D721Med (cell line): ENCODE measurements around the gene LYZL4.

ENCODE experiments used
- DNase-seq: peaks from one replicate; pipeline ENCODE4 v3.0.0; 2011; ENCODE audit warnings: low spot score; ENCODE audit not compliant: insufficient read length
- FAIRE-seq: peaks from 2 replicates; lab custom pipeline; 2011; peaks lifted over from hg19 to GRCh38; lab: Jason Lieb, UNC
- TF ChIP-seq, protein P1 (sequence below): IDR thresholded peaks from 2 replicates; pipeline ENCODE4 v1.5.1; 2012; ENCODE audit warnings: mild to moderate bottlenecking, control low read depth; ENCODE audit not compliant: insufficient read depth; ENCODE audit errors: missing control alignments

LYZL4 gene

DNA sequence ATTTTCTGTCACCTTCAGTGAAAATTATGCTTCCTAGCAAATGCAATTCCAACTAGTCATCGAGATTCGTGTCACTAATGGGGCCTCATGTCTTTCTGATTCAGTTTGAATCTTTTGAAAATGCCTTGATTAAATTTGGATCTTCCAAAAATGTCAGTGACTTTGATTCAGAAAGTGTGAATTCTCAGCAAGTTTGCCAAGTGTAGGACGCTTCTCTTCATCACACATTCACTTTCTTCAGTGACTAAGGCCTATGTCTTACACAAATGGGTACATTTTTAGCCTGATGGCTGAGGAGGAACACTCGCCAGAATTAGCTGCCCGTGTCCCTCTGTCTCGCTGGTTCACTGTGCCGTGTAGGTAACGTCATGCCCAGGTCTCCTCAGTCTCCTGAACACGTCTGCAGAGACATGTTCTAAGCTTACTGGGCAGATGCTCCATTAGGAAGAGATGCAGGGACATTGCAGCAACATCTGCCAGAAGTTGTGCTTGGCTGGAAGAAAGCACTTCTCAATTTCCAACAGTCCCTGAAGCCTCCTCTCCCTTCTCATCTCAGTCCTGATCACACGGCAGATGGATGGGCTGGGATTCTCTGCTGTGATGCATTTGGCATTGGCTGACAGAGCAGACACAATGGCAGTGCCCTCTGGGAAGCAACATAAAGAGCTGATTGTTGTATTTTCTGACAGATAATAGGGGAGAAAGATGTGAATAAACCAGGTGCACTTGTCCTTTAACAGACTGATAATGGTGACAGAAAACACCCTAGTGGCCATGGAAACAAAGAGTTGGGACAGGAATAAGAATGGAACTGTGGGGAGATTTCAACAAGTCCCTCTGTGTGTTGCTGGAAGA is 29.1 kb upstream of the LYZL4 start:
- DNase-seq: no peak
- TF ChIP-seq, protein P1, sequence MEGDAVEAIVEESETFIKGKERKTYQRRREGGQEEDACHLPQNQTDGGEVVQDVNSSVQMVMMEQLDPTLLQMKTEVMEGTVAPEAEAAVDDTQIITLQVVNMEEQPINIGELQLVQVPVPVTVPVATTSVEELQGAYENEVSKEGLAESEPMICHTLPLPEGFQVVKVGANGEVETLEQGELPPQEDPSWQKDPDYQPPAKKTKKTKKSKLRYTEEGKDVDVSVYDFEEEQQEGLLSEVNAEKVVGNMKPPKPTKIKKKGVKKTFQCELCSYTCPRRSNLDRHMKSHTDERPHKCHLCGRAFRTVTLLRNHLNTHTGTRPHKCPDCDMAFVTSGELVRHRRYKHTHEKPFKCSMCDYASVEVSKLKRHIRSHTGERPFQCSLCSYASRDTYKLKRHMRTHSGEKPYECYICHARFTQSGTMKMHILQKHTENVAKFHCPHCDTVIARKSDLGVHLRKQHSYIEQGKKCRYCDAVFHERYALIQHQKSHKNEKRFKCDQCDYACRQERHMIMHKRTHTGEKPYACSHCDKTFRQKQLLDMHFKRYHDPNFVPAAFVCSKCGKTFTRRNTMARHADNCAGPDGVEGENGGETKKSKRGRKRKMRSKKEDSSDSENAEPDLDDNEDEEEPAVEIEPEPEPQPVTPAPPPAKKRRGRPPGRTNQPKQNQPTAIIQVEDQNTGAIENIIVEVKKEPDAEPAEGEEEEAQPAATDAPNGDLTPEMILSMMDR: no peak
- FAIRE-seq: no peak

- TF ChIP-seq, protein P1: no peak
- DNase-seq (no peak), FAIRE-seq (no peak)
Measured at GRCh38 chr3:42438758-42439157, 28.3 kb upstream of the LYZL4 start.

DNA sequence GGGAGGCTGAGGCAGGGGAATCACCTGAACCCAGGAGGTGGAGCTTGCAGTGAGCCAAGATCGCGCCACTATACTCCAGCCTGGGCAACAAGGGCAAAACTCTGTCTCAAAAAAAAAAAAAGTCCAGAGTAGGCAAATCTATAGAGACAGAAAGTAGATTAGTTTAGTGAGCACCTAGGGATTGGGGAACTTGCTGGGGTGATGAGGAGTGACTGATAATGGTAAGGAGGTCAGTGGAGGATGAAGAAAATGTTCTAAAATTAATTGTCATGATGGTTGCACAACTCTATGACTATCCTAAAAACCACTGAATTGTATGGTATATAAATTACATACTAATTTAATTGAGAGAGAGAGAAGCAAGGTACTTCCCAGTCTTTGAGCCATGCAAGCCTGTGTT is 27.8 kb upstream of the LYZL4 start:
- DNase-seq (no peak), FAIRE-seq (no peak)
- TF ChIP-seq, protein P1: no peak

DNA sequence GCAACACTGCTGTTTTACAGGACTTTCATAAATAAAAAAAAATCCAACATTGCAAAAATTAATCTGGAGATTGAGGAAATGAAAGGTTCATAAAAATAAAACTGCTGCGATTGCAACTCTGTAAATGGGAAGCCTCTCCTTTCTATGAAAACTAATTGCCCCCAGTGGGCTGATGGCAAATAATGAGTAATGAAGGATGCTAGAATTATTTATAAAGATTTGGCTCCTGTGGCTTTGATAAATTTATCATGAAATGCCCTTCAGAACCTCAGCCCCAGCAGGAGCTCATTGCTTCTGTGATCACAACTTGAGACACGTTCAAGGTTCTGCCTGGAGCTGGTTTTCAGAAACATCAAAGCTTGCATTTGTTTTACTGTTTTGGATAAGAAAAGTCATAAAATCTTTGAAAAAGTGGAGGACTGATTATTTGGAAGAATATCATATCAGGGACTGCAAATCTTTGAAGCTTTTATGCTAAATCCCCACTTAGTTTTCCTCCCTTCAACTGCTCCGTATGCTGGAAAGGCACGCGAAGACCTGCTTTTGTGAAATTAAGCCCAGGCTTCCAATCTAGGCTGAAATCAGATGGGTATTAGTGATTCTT is 24.5 kb upstream of the LYZL4 start:
- TF ChIP-seq, protein P1: no peak
- FAIRE-seq (no peak), DNase-seq (no peak)

GRCh38 chr3:42432485-42432884 is 22.1 kb upstream of the LYZL4 start:
- TF ChIP-seq, protein P1: no peak
- FAIRE-seq: no peak
- DNase-seq: no peak

DNA sequence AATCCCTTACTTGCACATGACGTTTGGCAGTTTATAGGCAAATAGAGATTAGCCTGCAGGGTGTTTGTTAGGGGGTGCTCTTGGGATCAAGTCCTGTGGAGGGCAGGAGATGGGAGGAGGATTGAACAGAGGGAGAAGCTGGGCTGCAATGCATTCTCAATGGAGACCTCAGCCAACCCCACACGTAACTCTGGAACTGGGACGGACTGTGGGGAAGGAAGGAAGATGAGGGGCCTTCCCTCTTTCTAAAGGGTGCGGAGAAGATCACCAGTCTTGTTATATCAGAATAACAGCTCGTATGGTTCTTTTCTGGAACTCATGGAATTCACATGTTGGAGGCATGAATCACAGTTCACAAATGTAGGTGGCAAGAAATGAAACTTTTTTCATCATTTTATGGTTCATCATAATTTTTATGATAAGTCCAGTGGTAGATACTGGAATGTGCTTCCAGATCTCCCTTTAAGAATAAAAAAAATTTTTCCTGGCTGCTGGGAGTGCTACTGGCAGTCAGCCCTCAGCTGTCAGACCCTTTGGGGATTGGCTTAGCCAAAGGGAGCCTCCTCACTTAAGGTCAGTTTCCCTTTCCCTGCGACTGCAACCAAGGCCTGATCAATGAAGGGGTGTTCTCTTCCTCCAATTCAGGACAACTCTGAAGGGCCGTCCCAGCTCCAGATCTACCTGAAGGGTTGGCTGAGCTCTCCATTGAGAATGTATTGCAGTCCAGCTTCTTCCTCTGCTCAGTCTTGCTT is 20.5 kb upstream of the LYZL4 start:
- no peak for DNase-seq
- TF ChIP-seq, protein P1: no peak
- no peak for FAIRE-seq
